Thymus (tissue), 11 donors: ENCODE measurements around the gene IL17RD. TPM values are rescaled to one million over a fixed set of nuclear protein-coding genes. Genes with fewer than 3 reads are reported as not detected.

Experiments
- DNase-seq, 9 donors: peaks; one replicate each; pipeline ENCODE4 v3.0.0-alpha.2; 2013; ENCODE audit warnings: low spot score in 9 of 9, low read depth in 6 of 9, missing footprints in 1 of 9
- H3K27ac ChIP-seq, 2 donors: one replicate each; pipeline ENCODE4 v1.5.1; 2013; ENCODE audit warnings: control low read depth in 1 of 2, low read depth in 1 of 2, low read length in 1 of 2, mild to moderate bottlenecking in 1 of 2, moderate library complexity in 1 of 2
- H3K27me3 ChIP-seq, 2 donors: one replicate each; pipeline ENCODE4 v1.5.1; 2013; ENCODE audit warnings: low read length in 1 of 2; ENCODE audit not compliant: control insufficient read depth in 2 of 2, insufficient read depth in 1 of 2
- H3K36me3 ChIP-seq, 2 donors: one replicate each; pipeline ENCODE4 v1.5.1; 2013; ENCODE audit warnings: low read length in 1 of 2, mild to moderate bottlenecking in 1 of 2, moderate library complexity in 1 of 2; ENCODE audit not compliant: control insufficient read depth in 2 of 2, insufficient read depth in 2 of 2
- H3K4me1 ChIP-seq, 2 donors: one replicate each; pipeline ENCODE4 v1.5.1; 2013; ENCODE audit warnings: low read length in 2 of 2; ENCODE audit not compliant: control insufficient read depth in 2 of 2, insufficient read depth in 2 of 2
- H3K4me3 ChIP-seq, 2 donors: one replicate each; pipeline ENCODE4 v1.5.1; 2013; ENCODE audit warnings: low read length in 2 of 2, control low read depth in 1 of 2, mild to moderate bottlenecking in 1 of 2
- H3K9me3 ChIP-seq, 2 donors: one replicate each; pipeline ENCODE4 v1.5.1; 2013; ENCODE audit warnings: low read length in 1 of 2, mild to moderate bottlenecking in 1 of 2; ENCODE audit not compliant: control insufficient read depth in 2 of 2, insufficient read depth in 1 of 2
- WGBS: extraction: QIAGEN DNeasy Blood & Tissue Kit; methylation state at CpG from one replicate; pipeline ENCODE4 v1.1.7; 2013; 5-methylcytosine and 5-hydroxymethylcytosine counted together
- polyA plus RNA-seq: library from polyadenylated mRNA; stranded (reverse); fragments of 200-250 nt; gene quantifications from one replicate; pipeline ENCODE4 v1.2.3, GENCODE V29; 2013
- total RNA-seq: library from RNA; stranded (reverse); fragments of 120-200 nt; gene quantifications from one replicate; pipeline ENCODE4 v1.2.4, GENCODE V29; 2013
- donor health status: healthy.

Gene IL17RD
- total and polyA plus RNA-seq, 2 donors = 0.37 to 0.61 TPM

- DNase-seq = no peak
- Histone ChIP-seq H3K4me1 (peaks cover 7 to 8% of the 10 kb centered on the region in 2 donors), H3K9me3 (no peaks in the 10 kb centered on the region), H3K4me3 (no peak overlapping the region), H3K36me3 (no peaks in the 10 kb centered on the region), H3K27me3 (peaks cover 3 to 43% of the 10 kb centered on the region in 2 donors), H3K27ac (no peak overlapping the region)
- 98% methylated on average over 3 of the region's 3 CpGs for WGBS
Observed at GRCh38 chr3:57073628-57074027, 91.5 kb downstream of the IL17RD start.

- DNase-seq = no peak
- H3K36me3 ChIP-seq = no peaks in the 10 kb centered on the region
- H3K4me1 ChIP-seq = peaks cover 0 to 2% of the 10 kb centered on the region in 2 donors
- H3K4me3 ChIP-seq = no peak overlapping the region
- peaks cover 0 to 3% of the 10 kb centered on the region in 2 donors for H3K27me3 ChIP-seq
- WGBS = 49% methylated on average over 6 of the region's 6 CpGs
- no peaks in the 10 kb centered on the region for H3K9me3 ChIP-seq
- peak overlapping the region in 1 of 2 donors; percentile 53 for H3K27ac ChIP-seq
Observed at GRCh38 chr3:57069503-57069902, 95.7 kb downstream of the IL17RD start.

DNA sequence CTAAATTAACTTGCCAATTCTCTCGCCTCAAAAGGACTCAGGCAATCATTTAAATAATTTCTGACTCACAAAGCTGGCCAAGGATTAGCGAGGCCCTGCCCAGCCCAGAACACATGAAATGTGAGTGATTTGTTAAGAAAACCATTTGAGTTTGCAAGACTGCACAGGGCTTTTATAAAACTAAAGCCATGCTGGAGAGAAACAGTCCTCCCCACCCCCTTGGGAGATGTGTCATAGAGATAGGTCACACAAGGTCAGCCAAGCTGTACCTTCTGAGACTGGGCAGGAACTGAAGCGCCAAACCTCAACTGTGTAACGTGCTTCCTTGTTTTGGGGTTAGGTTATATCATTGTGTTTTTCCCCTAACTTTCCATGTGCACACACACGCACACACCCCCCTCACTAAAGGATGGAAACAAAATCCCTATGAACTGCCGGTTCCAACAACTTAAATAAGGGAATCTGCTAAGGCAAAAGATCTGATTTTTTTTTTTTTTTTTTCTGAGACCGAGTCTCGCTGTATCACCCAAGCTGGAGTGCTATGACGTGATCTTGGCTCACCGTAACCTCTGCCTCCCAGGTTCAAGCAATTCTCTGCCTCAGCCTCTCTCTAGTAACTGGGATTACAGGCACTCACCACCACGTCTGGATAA, 96.6 kb downstream of the IL17RD start:
- Histone ChIP-seq H3K36me3 (no peaks in the 10 kb centered on the region), H3K9me3 (no peaks in the 10 kb centered on the region), H3K4me1 (peaks cover 0 to 1% of the 10 kb centered on the region in 2 donors), H3K27ac (peak overlapping the region; percentile 37 to 53), H3K4me3 (no peak overlapping the region), H3K27me3 (peaks cover 0 to 1% of the 10 kb centered on the region in 2 donors)
- WGBS = 74% methylated on average over 11 of the region's 11 CpGs
- DNase-seq = peak in 1 of 9 donors; percentile 33

- H3K27me3 ChIP-seq = no peaks in the 10 kb centered on the region
- WGBS = over 99% methylated on average over 6 of the region's 6 CpGs
- H3K4me1 ChIP-seq = peaks cover 0 to 3% of the 10 kb centered on the region in 2 donors
- H3K4me3 ChIP-seq = no peak overlapping the region
- no peaks in the 10 kb centered on the region for H3K9me3 ChIP-seq
- no peak overlapping the region for H3K27ac ChIP-seq
- H3K36me3 ChIP-seq = no peaks in the 10 kb centered on the region
- DNase-seq = no peak
Observed at GRCh38 chr3:57066471-57066870, 98.7 kb downstream of the IL17RD start.

DNA sequence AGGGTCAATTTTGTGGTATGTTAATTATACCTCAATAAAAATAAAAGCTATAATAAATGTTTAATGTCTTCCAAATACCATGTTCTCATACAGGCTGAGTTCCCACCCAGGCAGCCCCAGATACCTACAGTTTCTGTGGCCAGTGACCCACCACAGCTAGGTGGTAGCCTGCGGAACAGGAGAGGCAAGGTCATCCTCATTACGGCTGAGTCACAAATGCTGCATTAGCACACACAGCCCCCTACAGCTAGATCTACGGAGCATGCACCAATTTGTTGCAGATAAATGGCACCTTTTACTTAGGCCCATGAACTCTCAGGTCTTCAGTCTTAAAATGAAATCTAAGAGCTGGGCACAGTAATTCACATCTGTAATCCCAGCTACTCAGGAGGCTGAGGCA, 99.6 kb downstream of the IL17RD start:
- Histone ChIP-seq H3K36me3 (no peaks in the 10 kb centered on the region), H3K4me3 (no peak overlapping the region), H3K27me3 (no peaks in the 10 kb centered on the region), H3K9me3 (no peaks in the 10 kb centered on the region), H3K4me1 (peaks cover 0 to 3% of the 10 kb centered on the region in 2 donors), H3K27ac (no peak overlapping the region)
- no peak for DNase-seq
- WGBS = 98% methylated on average over 3 of the region's 3 CpGs

- Histone ChIP-seq H3K4me1 (peaks cover 0 to 3% of the 10 kb centered on the region in 2 donors), H3K36me3 (no peaks in the 10 kb centered on the region), H3K27me3 (no peaks in the 10 kb centered on the region), H3K9me3 (no peaks in the 10 kb centered on the region), H3K4me3 (no peak overlapping the region), H3K27ac (no peak overlapping the region)
- no peak for DNase-seq
- 93% methylated on average over 2 of the region's 2 CpGs for WGBS
Observed at GRCh38 chr3:57064572-57064971, 100.6 kb downstream of the IL17RD start.

GRCh38 chr3:57064001-57064400, 101.2 kb downstream of the IL17RD start:
- Histone ChIP-seq H3K9me3 (no peaks in the 10 kb centered on the region), H3K4me1 (peaks cover 0 to 3% of the 10 kb centered on the region in 2 donors), H3K27me3 (no peaks in the 10 kb centered on the region), H3K27ac (no peak overlapping the region), H3K36me3 (no peaks in the 10 kb centered on the region), H3K4me3 (no peak overlapping the region)
- DNase-seq = no peak
- WGBS = 92% methylated on average over 6 of the region's 6 CpGs

DNA sequence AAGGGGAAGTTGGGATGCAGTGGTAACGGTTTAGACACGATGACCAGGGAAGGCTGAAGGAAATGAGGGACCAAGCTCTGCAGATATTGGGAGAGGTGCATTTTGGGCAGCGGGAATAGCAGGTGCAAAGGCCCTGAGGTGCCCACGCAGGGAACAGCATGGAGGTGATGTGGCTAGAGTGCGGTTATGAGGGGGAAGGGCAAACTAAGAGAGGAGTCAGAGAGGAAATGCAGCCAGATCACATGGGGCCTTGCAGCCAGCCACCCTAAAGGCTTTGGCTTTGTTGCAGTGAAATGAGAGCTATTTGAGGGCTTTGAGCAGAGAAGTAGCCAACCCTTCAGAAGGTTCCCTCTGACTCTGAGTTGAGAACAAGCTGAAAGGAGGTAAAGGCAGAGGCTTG, 102.1 kb downstream of the IL17RD start:
- WGBS = 89% methylated on average over 5 of the region's 5 CpGs
- H3K9me3 ChIP-seq = no peaks in the 10 kb centered on the region
- no peak overlapping the region for H3K27ac ChIP-seq

DNA sequence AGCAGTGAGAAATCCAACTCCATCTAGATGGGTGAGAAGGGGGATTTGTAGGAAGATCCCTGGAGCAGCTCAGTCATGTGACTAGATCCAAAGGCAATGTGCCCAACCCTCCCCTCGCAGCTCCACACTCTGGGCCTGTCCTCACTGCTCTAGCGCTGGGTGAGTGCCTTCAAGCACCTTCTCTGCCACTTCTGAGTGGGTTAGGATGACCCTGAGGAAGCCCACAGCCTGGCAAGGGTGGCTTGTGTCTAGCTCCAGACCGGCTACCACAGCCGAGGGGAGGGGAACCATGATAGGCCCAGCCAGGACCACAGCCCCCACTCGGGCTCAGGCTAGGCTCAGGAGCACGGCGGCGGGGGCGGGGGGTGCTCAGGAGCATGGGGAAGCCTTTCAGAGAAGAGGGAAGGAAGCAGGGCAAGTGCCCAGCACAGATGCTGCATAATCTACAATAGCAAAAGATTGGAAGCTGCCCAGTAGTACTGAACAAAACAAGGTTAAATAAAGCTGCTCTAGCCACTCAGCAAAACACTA, 103.0 kb downstream of the IL17RD start:
- Histone ChIP-seq H3K9me3 (no peaks in the 10 kb centered on the region), H3K4me3 (no peak overlapping the region), H3K27ac (no peak overlapping the region), H3K36me3 (no peaks in the 10 kb centered on the region), H3K4me1 (peaks cover 0 to 3% of the 10 kb centered on the region in 2 donors), H3K27me3 (no peaks in the 10 kb centered on the region)
- 46% methylated on average over 9 of the region's 9 CpGs for WGBS
- no peak for DNase-seq

More for the DNA sequence above, 102.1 kb downstream of the IL17RD start:
- DNase-seq = no peak
- Histone ChIP-seq H3K4me3 (no peak overlapping the region), H3K4me1 (peaks cover 0 to 3% of the 10 kb centered on the region in 2 donors), H3K36me3 (no peaks in the 10 kb centered on the region), H3K27me3 (no peaks in the 10 kb centered on the region)
